ENCODE measurements around the gene EIF3D. TPM values are rescaled to one million over a fixed set of nuclear protein-coding genes. Genes with fewer than 3 reads are reported as not detected.

Gene EIF3D
- total and polyA plus RNA-seq, 2 of the 13 experiments (the other 11 are each of a cell fraction or from before 2014, with no cell fraction given) = 118 to 274 TPM

DNA sequence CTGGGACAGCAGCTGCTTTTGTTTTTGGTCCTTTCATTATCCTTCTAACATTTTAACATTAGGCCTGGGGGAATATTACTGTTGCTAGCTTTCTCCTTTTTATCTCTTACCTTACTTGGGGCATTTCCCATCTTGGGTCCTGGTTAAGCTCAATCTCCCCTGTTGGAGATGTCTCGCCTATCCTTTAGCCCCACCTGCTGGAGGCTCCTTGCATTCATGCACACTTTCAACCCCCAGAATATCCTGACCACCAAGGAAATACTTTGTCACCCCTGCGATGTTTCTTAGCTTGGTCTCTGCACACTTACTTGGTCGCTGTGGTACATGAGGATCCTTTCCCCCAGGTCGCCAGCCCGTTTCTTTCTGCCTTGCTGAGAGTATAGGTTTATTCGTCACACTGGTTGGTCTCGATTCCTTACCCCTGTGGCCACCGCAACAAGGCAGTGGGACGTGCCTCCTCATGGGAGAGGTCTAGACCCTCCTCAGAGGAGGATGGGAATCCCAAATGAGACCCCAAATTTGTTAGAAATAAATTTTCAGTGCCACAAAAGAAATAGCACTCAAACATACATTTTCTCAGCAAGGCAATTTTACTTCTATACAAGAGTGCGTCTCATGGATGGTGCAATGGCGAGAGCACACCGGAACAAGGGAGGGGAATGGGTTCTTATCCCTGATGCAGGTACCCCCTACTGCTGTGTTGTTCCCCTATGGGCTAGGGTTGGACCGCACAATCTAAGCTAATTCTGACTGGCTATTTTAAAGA, 42.2 kb downstream of the EIF3D start:
- Histone ChIP-seq H3K27me3 (ENCODE audit: control insufficient read depth in 1 of 2, insufficient read depth in 2 of 2, low read length in 2 of 2) (no peaks in the 10 kb centered on the region), H4K20me1 (ENCODE audit: insufficient read depth, low read length) (no peaks in the 10 kb centered on the region), H3K9me3 (ENCODE audit: low read length) (no peaks in the 10 kb centered on the region), H3K27ac (ENCODE audit: extremely low read length, insufficient read depth, low read length) (no peak overlapping the region), H3K36me3 (replicated peaks in 1 of 2; ENCODE audit: control insufficient read depth in 1 of 2, insufficient read depth in 2 of 2, low read length in 2 of 2) (peaks cover 14 to 37% of the 10 kb centered on the region in 2 experiments; a peak in 4 of 5 replicates), H2AFZ (ENCODE audit: low read length) (no peak overlapping the region), H3K4me1 (ENCODE audit: insufficient read depth, low read length) (peaks cover 7% of the 10 kb centered on the region), H3K4me3 (replicated peaks in 1 of 3; ENCODE audit: insufficient read depth in 1 of 3, low read depth in 2 of 3, low read length in 3 of 3) (no peak overlapping the region), H3K9ac (ENCODE audit: insufficient read depth, low read depth, low read length) (no peak overlapping the region), H3K4me2 (ENCODE audit: low read depth, low read length) (no peak overlapping the region), H3K79me2 (ENCODE audit: insufficient read depth, low read length) (no peaks in the 10 kb centered on the region)
- in situ Hi-C loops (cut with HindIII; ENCODE audit: extremely low pct_ligation_motif_present, low pct_unique_long_range_greater_than_20kb) = no loop called here
- peak; percentile 53 for DNase-seq (ENCODE audit: low spot score)
- 83% methylated on average over 13 of the region's 13 CpGs for WGBS (ENCODE audit: low lambda C conversion rate)
- BruUV-seq (replicated peaks) = TSS peak; percentile 29
- ChIA-PET POLR2A (interaction anchor here (1.1 kb wide), 2 partner anchors 19 to 248 kb away, joined by 3 to 4 read pairs; partner anchors contain the start of gene APOL2), CTCF (ENCODE audit: low intra/inter-chr PET ratio, low total read pairs) (interaction anchor here (2.1 kb wide), 1 partner anchor 185 kb away, joined by 17 read pairs; no protein-coding TSS in a partner anchor)
- peak; percentile 70 for FAIRE-seq
- intact Hi-C loops (cut with micrococcal nuclease; ENCODE audit: unreplicated experiment) = loop anchor here (1.0 kb wide), 1 partner anchor 186 kb away; no protein-coding TSS in a partner anchor
- ATAC-seq = peak; percentile 39; the same call in 2 of the 3 replicates
- no peak for TF ChIP-seq ARNT2 (CRISPR knock-in tag; IDR thresholded peaks at IDR 0.05; ENCODE audit: low read depth)
- no peak for TF ChIP-seq ZNF431 (CRISPR knock-in tag; IDR thresholded peaks at IDR 0.05; ENCODE audit: borderline replicate concordance, low read depth)
- TF ChIP-seq ZSCAN30 (CRISPR knock-in tag; IDR thresholded peaks at IDR 0.05) = no peak
- TF ChIP-seq ZNF251 (CRISPR knock-in tag; IDR thresholded peaks at IDR 0.05) = no peak
- TF ChIP-seq, protein P1, sequence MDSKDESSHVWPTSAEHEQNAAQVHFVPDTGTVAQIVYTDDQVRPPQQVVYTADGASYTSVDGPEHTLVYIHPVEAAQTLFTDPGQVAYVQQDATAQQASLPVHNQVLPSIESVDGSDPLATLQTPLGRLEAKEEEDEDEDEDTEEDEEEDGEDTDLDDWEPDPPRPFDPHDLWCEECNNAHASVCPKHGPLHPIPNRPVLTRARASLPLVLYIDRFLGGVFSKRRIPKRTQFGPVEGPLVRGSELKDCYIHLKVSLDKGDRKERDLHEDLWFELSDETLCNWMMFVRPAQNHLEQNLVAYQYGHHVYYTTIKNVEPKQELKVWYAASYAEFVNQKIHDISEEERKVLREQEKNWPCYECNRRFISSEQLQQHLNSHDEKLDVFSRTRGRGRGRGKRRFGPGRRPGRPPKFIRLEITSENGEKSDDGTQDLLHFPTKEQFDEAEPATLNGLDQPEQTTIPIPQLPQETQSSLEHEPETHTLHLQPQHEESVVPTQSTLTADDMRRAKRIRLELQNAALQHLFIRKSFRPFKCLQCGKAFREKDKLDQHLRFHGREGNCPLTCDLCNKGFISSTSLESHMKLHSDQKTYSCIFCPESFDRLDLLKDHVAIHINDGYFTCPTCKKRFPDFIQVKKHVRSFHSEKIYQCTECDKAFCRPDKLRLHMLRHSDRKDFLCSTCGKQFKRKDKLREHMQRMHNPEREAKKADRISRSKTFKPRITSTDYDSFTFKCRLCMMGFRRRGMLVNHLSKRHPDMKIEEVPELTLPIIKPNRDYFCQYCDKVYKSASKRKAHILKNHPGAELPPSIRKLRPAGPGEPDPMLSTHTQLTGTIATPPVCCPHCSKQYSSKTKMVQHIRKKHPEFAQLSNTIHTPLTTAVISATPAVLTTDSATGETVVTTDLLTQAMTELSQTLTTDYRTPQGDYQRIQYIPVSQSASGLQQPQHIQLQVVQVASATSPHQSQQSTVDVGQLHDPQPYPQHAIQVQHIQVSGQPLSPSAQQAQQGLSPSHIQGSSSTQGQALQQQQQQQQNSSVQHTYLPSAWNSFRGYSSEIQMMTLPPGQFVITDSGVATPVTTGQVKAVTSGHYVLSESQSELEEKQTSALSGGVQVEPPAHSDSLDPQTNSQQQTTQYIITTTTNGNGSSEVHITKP (CRISPR knock-in tag; IDR thresholded peaks at IDR 0.05; ENCODE audit: low read depth) = no peak
- TF ChIP-seq ZNF350 (CRISPR knock-in tag; IDR thresholded peaks at IDR 0.05; ENCODE audit: borderline replicate concordance, low read depth) = no peak
- no peak for TF ChIP-seq ZNF337 (CRISPR knock-in tag; IDR thresholded peaks at IDR 0.05; ENCODE audit: borderline replicate concordance, low read depth)
- TF ChIP-seq ERF (CRISPR knock-in tag; IDR thresholded peaks at IDR 0.05) = 0 out of 2 replicates have a peak, but pooled peaks have one; percentile 22
- TF ChIP-seq, protein P2, sequence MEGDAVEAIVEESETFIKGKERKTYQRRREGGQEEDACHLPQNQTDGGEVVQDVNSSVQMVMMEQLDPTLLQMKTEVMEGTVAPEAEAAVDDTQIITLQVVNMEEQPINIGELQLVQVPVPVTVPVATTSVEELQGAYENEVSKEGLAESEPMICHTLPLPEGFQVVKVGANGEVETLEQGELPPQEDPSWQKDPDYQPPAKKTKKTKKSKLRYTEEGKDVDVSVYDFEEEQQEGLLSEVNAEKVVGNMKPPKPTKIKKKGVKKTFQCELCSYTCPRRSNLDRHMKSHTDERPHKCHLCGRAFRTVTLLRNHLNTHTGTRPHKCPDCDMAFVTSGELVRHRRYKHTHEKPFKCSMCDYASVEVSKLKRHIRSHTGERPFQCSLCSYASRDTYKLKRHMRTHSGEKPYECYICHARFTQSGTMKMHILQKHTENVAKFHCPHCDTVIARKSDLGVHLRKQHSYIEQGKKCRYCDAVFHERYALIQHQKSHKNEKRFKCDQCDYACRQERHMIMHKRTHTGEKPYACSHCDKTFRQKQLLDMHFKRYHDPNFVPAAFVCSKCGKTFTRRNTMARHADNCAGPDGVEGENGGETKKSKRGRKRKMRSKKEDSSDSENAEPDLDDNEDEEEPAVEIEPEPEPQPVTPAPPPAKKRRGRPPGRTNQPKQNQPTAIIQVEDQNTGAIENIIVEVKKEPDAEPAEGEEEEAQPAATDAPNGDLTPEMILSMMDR (CRISPR knock-in tag; IDR thresholded peaks at IDR 0.05) = peak; percentile 73
- no peak for TF ChIP-seq NR2C2 (CRISPR knock-in tag; IDR thresholded peaks at IDR 0.05; ENCODE audit: borderline replicate concordance)
- no peak for TF ChIP-seq TMF1 (CRISPR knock-in tag; IDR thresholded peaks at IDR 0.05; ENCODE audit: low read depth)
- no peak for TF ChIP-seq THRA (CRISPR knock-in tag; IDR thresholded peaks at IDR 0.05; ENCODE audit: borderline replicate concordance)
- TF ChIP-seq ZNF530 (CRISPR knock-in tag; IDR thresholded peaks at IDR 0.05; ENCODE audit: low read depth) = no peak
- peak; percentile 44; the same call in 1 of the 2 replicates for TF ChIP-seq SMC3 (IDR thresholded peaks at IDR 0.05; ENCODE audit: low read length)
